Fibroblast of villous mesenchyme (primary cell): Measurements from ENCODE around the gene RSAD1. TPM values are rescaled to one million over a fixed set of nuclear protein-coding genes. Genes with fewer than 3 reads are reported as not detected.

Experiments
- DNase-seq: peaks from one replicate; pipeline ENCODE4 v3.0.0-alpha.2; 2010; ENCODE audit warnings: low read depth
- H3K4me3 ChIP-seq: 2 replicates; pipeline ENCODE4 v1.5.1; 2011; ENCODE audit warnings: low read depth, mild to moderate bottlenecking, low read length
- CTCF ChIP-seq: IDR thresholded peaks from 2 replicates; pipeline ENCODE4 v1.5.1; 2012; ENCODE audit warnings: low read depth, mild to moderate bottlenecking, low read length; ENCODE audit not compliant: insufficient read depth
- total RNA-seq: library from RNA; depleted of rRNA; stranded (reverse); fragments of >200 nt; gene quantifications from 2 replicates; pipeline ENCODE4 v1.2.3, GENCODE V29; 2012

RSAD1 gene
- total RNA-seq, 1 donor, result 16.8 TPM

GRCh38 chr17:50527949-50528474 is 49.4 kb downstream of the RSAD1 start:
- DNase-seq, result no peak
- H3K4me3 ChIP-seq, result no peak overlapping the region
- no peak for TF ChIP-seq CTCF

DNA sequence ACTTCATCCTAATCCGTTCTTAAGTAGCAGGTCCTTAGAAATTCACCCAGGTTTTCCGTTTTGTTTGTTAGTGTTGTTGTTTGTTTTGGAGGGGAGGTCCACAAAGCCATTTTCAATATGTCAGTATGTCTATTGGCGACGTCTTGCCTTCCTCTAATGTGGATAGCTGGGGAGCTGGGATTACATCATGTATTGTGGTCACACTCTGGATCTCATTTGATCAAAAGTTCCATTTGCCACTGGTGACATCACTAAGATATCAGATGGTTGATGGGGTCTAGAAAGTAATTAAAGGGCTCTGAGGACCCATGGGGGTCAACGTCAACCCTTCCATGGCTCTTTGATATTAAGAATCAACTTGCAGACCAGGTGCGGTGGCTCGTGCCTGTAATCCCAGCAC is 51.2 kb downstream of the RSAD1 start:
- DNase-seq, result no peak
- TF ChIP-seq CTCF, result no peak
- no peak overlapping the region for H3K4me3 ChIP-seq

DNA sequence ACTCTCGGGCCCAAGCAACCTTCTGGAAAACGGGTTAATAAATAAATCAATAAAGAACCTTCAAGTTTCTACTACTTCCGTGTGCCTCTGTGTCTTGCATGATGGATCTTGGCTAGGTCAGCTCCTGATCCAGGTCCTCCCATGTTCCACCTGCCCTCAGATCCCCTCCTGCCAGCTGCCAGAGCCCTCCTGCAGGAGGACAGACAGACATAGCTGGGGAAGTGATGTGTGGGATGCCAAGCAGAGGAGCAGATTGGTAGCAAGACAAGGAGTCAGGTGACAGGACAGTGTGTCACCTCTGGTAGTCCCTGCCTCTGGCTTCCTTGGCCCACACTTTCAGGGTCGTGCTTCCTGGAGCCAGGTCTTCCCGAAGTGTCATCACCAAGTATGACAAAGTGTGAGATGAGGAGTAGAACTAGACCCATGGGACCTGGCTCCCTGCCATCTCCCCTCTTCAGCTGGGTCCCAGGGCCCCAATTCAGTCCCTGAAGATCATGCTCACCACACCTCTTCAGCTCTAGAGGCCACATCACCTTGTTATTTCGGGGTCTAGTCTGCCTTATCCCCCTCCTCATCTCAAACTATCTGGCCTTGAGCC is 52.9 kb downstream of the RSAD1 start:
- no peak for TF ChIP-seq CTCF
- H3K4me3 ChIP-seq, result no peak overlapping the region
- DNase-seq, result no peak

DNA sequence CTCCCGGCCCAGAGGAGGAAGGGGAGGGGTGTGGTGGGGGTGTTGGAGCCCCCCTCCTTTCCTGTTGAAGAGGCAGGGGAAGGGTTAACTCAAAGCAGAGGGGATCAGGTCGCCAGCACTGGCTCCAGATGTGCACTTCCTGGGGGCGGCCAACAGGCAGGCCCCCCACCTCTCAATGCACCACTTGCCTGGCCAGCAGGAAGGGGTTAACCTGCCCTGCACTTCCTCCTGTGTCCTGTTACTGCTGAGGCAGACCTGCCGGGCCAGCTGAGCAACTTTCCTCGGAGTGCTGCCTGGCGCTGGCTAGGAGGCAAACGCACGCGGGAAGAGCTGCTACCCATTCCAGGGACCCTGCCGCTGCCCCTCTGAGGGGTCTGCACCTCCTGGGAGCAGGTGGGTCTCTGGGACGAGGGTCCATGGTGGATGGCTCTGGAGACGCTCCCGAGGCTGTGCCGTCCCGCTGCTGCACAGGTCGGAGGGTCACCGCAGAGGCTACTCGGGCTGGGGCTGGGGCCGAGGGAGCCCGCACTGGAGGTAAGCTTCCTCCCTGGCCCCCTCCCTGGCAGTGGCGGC is 53.9 kb downstream of the RSAD1 start, which contains the start of gene EPN3:
Gene EPN3, plus strand, starts transcription at position 284 of the 573 bp plus-strand sequence. CDS start 3,822 bp downstream, outside the sequence.
- no peak for TF ChIP-seq CTCF
- no peak for DNase-seq
- H3K4me3 ChIP-seq, result no peak within 1 kb of the TSS

DNA sequence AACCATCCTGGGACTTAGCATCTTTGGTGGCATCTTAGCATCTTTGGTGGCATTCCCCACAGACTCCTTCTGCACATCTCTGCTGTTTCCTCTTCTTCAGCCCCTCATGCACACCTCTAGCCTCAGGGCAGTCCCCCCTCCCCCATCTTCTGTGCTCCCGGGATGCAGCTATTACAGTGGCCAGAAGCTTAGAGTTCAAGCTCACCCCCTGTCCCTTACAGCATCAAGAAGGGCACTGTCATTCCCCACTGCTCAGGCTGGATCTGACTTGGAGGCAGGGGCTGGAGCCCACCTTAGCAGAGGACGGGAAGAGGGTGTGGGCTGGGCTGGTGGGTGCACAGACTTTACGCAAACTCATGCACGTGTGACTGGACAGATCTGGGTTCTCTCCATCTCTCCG is 54.5 kb downstream of the RSAD1 start:
- H3K4me3 ChIP-seq, result no peak overlapping the region
- no peak for TF ChIP-seq CTCF
- DNase-seq, result no peak

- H3K4me3 ChIP-seq, result no peak overlapping the region
- TF ChIP-seq CTCF, result no peak
- DNase-seq, result no peak
These were observed 55.1 kb downstream of the RSAD1 start for GRCh38 chr17:50533720-50534148.
